HCT116 (cell line): ENCODE results near the gene CAMKMT.

Source experiments
- CBX3 ChIP-seq: IDR thresholded peaks from 2 replicates; pipeline ENCODE4 v1.6.1; 2012; ENCODE audit warnings: low read depth
- CEBPB ChIP-seq: IDR thresholded peaks from 2 replicates; pipeline ENCODE4 v1.6.1; 2012; ENCODE audit warnings: low read depth
- EZH2 ChIP-seq: fragments of 200-600 bp; sonication (generic); IDR thresholded peaks from 2 replicates; pipeline ENCODE4 v1.6.1; 2017; ENCODE audit warnings: antibody characterized with exemption, mixed run types
- POLR2A ChIP-seq: IDR thresholded peaks from 2 replicates; pipeline ENCODE4 v1.7.0; 2011; ENCODE audit warnings: borderline replicate concordance; ENCODE audit not compliant: insufficient read depth, insufficient read length; ENCODE audit errors: extremely low read depth
- POLR2AphosphoS5 ChIP-seq: IDR thresholded peaks from 2 replicates; pipeline ENCODE4 v1.6.1; 2011; ENCODE audit warnings: mild to moderate bottlenecking, low read depth, low read length, moderate library complexity
- REST ChIP-seq: IDR thresholded peaks from 2 replicates; pipeline ENCODE4 v1.6.1; 2012; ENCODE audit warnings: low read depth
- SIN3A ChIP-seq: IDR thresholded peaks from 2 replicates; pipeline ENCODE4 v1.6.1; 2012; ENCODE audit warnings: low read depth
- TF ChIP-seq, protein P1 (sequence below), 3 experiments: fragments of 200-600 bp in 1 of 3; sonication (generic) in 1 of 3; IDR thresholded peaks in 2 of 3; conservative IDR thresholded peaks in 1 of 3; 2 replicates each; pipeline ENCODE4 v1.5.1; 2012 to 2017; ENCODE audit warnings: low read depth in 2 of 3, low read length in 2 of 3, antibody characterized with exemption in 1 of 3, borderline replicate concordance in 1 of 3, control low read depth in 1 of 3, mild to moderate bottlenecking in 1 of 3, mixed read lengths in 1 of 3, mixed run types in 1 of 3, moderate library complexity in 1 of 3; ENCODE audit not compliant: insufficient read depth in 1 of 3

- TF ChIP-seq, protein P1, sequence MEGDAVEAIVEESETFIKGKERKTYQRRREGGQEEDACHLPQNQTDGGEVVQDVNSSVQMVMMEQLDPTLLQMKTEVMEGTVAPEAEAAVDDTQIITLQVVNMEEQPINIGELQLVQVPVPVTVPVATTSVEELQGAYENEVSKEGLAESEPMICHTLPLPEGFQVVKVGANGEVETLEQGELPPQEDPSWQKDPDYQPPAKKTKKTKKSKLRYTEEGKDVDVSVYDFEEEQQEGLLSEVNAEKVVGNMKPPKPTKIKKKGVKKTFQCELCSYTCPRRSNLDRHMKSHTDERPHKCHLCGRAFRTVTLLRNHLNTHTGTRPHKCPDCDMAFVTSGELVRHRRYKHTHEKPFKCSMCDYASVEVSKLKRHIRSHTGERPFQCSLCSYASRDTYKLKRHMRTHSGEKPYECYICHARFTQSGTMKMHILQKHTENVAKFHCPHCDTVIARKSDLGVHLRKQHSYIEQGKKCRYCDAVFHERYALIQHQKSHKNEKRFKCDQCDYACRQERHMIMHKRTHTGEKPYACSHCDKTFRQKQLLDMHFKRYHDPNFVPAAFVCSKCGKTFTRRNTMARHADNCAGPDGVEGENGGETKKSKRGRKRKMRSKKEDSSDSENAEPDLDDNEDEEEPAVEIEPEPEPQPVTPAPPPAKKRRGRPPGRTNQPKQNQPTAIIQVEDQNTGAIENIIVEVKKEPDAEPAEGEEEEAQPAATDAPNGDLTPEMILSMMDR (IDR thresholded peaks at IDR 0.05 in 2 of 3, conservative IDR thresholded peaks at IDR 0.05 in 1 of 3; ENCODE audit: borderline replicate concordance in 1 of 3, insufficient read depth in 1 of 3, low read depth in 2 of 3, low read length in 2 of 3) = no peak
- no peak for TF ChIP-seq POLR2AphosphoS5
- TF ChIP-seq POLR2A = no peak
- no peak for TF ChIP-seq REST
- no peak for TF ChIP-seq SIN3A
- no peak for TF ChIP-seq CEBPB
- no peak for TF ChIP-seq CBX3
- TF ChIP-seq EZH2 = no peak
Observed at GRCh38 chr2:44684559-44684958, 322.8 kb downstream of the CAMKMT start.
